Ecto neural progenitor cell (in vitro differentiated cells): ENCODE measurements around the gene DEPP1.

Experiments used
- DNase-seq: peaks from one replicate; pipeline ENCODE4 v3.0.0-alpha.2; 2018; ENCODE audit warnings: low spot score

The DEPP1 gene

GRCh38 chr10:44952779-44953231 is 25.8 kb downstream of the DEPP1 start:
- peak; percentile 56 for DNase-seq

- DNase-seq, result no peak
Measured at GRCh38 chr10:44951576-44952226, 26.9 kb downstream of the DEPP1 start.

- DNase-seq, result peak; percentile 24
Measured at GRCh38 chr10:44950326-44951225, 28.0 kb downstream of the DEPP1 start.

- DNase-seq, result peak; percentile 36
Measured at GRCh38 chr10:44949915-44950314, 28.7 kb downstream of the DEPP1 start.

GRCh38 chr10:44949127-44949802 is 29.3 kb downstream of the DEPP1 start:
- DNase-seq, result peak; percentile 17

GRCh38 chr10:44948642-44949041 is 30.0 kb downstream of the DEPP1 start:
- no peak for DNase-seq

GRCh38 chr10:44947371-44948152 is 31.0 kb downstream of the DEPP1 start:
- DNase-seq, result peak; percentile 43

GRCh38 chr10:44946205-44946604 is 32.4 kb downstream of the DEPP1 start:
- no peak for DNase-seq

GRCh38 chr10:44944354-44944753 is 34.3 kb downstream of the DEPP1 start:
- DNase-seq, result no peak

GRCh38 chr10:44939691-44940401 is 38.8 kb downstream of the DEPP1 start:
- no peak for DNase-seq

- DNase-seq, result no peak
Measured at GRCh38 chr10:44938956-44939355, 39.7 kb downstream of the DEPP1 start.

- no peak for DNase-seq
Measured at GRCh38 chr10:44937196-44938005, 41.2 kb downstream of the DEPP1 start.

- no peak for DNase-seq
Measured at GRCh38 chr10:44936314-44936975, 42.2 kb downstream of the DEPP1 start.

- DNase-seq, result no peak
Measured at GRCh38 chr10:44935966-44936295, 42.7 kb downstream of the DEPP1 start.

- peak; percentile 47 for DNase-seq
Measured at GRCh38 chr10:44935201-44935965, 43.2 kb downstream of the DEPP1 start.

GRCh38 chr10:44934416-44935200 is 44.0 kb downstream of the DEPP1 start:
- DNase-seq, result peak; percentile 29

- DNase-seq, result peak; percentile 34
Measured at GRCh38 chr10:44933451-44934321, 44.9 kb downstream of the DEPP1 start.
